RWPE1 (cell line): ENCODE measurements around the gene RIT2.

ENCODE experiments used
- CTCF ChIA-PET: fragments of 350-600 bp; sonication (Branson Sonifier 250); formaldehyde crosslinking; extraction: SDS; loops from one replicate; lab custom pipeline; 2021; lab: Yijun Ruan, JAX
- POLR2A ChIA-PET: fragments of 400-600 bp; formaldehyde crosslinking; extraction: SDS; loops from one replicate; lab custom pipeline; 2020; ENCODE audit warnings: antibody characterized with exemption; ENCODE audit not compliant: low non-redundant PET; lab: Yijun Ruan, JAX
- DNase-seq: peaks from one replicate; pipeline ENCODE4 v3.0.0; 2012; ENCODE audit warnings: low spot score
- H3K27ac ChIP-seq: fragments of 450-650 bp; 2 replicates; pipeline ENCODE4 v1.5.1; 2017
- TF ChIP-seq, protein P1 (sequence below): fragments of 450-650 bp; conservative IDR thresholded peaks from 2 replicates; pipeline ENCODE4 v1.5.1; 2017; ENCODE audit warnings: low read depth, mild to moderate bottlenecking

The RIT2 gene

DNA sequence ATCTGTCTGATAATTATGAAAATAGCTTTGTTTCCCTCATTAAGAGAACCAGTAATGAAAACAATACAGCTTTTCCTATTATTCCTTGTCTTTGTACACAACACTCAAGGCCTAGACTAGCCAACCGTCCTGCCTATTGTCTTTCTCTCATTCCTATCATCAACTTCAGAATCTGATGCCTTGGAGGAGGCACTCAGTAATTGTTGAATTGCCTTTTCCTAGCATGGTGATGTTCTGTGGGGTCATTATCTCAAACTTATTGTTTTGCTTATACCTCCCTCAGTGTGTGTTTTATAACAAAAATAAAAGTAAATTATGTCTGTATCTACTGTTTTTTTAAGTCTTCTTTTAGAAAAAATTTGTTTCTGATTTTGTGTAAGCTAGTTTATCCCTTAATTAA is 208.7 kb downstream of the RIT2 start:
- TF ChIP-seq, protein P1, sequence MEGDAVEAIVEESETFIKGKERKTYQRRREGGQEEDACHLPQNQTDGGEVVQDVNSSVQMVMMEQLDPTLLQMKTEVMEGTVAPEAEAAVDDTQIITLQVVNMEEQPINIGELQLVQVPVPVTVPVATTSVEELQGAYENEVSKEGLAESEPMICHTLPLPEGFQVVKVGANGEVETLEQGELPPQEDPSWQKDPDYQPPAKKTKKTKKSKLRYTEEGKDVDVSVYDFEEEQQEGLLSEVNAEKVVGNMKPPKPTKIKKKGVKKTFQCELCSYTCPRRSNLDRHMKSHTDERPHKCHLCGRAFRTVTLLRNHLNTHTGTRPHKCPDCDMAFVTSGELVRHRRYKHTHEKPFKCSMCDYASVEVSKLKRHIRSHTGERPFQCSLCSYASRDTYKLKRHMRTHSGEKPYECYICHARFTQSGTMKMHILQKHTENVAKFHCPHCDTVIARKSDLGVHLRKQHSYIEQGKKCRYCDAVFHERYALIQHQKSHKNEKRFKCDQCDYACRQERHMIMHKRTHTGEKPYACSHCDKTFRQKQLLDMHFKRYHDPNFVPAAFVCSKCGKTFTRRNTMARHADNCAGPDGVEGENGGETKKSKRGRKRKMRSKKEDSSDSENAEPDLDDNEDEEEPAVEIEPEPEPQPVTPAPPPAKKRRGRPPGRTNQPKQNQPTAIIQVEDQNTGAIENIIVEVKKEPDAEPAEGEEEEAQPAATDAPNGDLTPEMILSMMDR: no peak
- CTCF ChIA-PET: no interaction called here
- H3K27ac ChIP-seq: no peak overlapping the region

DNA sequence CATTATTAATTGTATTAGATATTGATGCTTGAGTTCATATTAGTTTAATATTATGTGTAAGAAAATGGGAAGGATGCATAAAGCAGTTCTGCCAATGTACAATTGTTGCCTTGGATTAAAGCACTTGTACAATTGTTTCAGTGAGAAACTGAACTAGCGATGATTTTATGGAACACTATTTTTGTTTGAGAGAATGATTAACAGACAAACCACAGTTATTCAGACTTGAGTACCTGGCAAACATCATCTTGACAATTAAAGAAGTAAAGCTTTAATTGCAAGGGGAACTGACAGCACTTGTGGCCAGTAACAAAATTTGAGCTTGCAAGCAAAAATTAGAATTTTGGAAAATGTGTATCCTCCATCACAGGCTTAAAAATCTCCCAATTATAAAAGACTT is 214.3 kb downstream of the RIT2 start:
- ChIA-PET POLR2A (no interaction called here), CTCF (no interaction called here)
- DNase-seq: no peak
- no peak overlapping the region for H3K27ac ChIP-seq
- TF ChIP-seq, protein P1: no peak

More for the DNA sequence above, 208.7 kb downstream of the RIT2 start:
- no peak for DNase-seq
- POLR2A ChIA-PET: no interaction called here

DNA sequence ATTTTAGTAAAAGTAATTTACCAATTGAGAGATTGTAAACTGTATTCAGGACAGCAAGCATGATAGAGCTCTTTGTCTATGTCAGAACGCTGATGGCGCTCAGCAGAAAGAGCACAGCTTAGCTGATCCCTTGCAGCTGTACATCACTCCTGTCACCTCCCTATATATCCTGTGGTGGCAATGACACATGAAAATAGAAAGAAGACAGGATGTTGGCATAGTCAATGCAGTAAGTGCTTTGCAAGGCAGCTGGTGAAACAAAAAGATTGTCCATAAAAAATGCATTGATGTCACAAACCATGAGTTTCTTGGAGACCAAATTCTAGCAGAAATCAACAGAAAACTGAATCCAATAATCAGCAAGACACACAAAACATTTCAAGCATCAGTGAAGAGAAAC is 221.5 kb downstream of the RIT2 start:
- POLR2A ChIA-PET: no interaction called here
- TF ChIP-seq, protein P1: no peak
- no peak overlapping the region for H3K27ac ChIP-seq
- no peak for DNase-seq
- CTCF ChIA-PET: no interaction called here

DNA sequence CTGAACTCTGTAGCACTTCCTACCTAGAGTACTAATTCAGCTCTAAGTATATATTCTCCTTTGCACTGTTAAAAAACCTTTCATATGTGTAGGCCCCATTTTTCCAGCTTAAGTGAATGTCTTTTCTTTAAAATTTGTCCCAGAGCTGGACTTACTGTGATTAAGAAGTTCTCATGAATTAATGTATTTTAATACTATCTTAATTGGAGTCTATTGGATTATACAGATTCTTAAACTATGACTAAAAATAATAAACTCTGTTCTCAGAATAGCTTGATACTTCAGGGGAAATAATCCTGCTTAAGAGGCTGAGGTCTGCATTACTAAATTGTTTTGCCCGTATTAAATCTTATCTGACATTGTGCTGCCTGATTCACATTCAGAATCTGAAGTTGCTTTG is 223.3 kb downstream of the RIT2 start:
- ChIA-PET CTCF (no interaction called here), POLR2A (no interaction called here)
- DNase-seq: no peak
- TF ChIP-seq, protein P1: no peak
- no peak overlapping the region for H3K27ac ChIP-seq

DNA sequence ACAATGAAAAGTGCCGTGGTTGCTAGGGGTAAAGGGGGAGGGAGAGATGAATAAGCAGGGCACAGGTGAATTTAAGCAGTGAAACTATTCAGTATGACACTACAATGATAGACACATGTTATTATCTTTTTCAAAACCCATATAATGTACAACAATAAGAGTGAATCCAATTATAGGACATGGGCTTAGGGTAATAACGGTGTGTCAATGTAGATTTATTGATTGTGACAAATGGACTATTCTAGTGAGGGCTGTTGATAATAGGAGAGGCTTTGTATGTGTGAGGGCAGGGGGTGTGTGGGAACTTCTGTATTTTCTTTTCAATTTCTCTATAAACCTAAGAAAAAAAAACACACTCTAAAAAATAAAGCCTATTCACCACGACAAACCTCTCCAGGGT is 223.8 kb downstream of the RIT2 start:
- no peak for DNase-seq
- no peak overlapping the region for H3K27ac ChIP-seq
- ChIA-PET POLR2A (no interaction called here), CTCF (interaction anchor here (0.6 kb wide), 1 partner anchor 87 kb away, joined by 3 read pairs; no protein-coding TSS in a partner anchor)
- TF ChIP-seq, protein P1: no peak

DNA sequence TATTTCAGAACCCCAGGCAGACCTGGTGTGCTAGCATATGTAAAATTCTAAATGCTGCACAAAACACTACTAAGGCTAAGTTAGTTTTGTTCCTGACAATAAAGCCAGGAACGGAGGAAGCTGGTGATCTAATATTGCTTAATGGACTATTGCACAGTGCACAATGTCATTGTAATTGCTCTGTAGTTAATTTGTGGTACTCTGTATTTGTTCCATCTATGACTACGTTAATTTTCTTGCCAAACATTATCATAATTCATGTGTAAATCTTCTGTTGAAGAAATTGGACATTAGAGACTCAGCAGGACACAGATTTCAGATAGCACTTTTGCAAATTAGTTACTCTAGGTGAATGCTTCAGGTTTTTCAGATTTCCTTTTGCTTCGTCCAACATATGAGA is 232.3 kb downstream of the RIT2 start:
- no peak for DNase-seq
- POLR2A ChIA-PET: no interaction called here
- TF ChIP-seq, protein P1: no peak
- CTCF ChIA-PET: no interaction called here
- H3K27ac ChIP-seq: no peak overlapping the region

DNA sequence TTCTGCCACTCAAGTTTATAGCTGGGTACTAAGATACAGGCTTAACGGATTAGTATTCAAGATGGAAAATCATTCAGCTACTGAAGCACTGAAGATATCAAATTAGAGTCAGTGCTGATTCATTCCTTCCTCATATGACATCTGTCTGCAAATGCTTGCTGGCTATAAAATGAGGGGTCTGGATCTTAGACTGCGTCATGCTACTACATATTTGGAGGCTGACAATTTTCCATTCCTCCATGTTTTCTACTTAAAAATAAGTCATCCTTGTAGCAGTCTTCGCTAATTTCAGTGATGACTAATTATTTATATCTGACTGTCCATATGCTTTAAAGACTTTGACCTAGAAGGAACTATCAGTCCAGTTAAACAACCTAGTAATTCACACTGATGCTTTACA is 233.4 kb downstream of the RIT2 start:
- TF ChIP-seq, protein P1: no peak
- H3K27ac ChIP-seq: no peak overlapping the region
- ChIA-PET CTCF (no interaction called here), POLR2A (no interaction called here)
- DNase-seq: no peak
